Gastroesophageal sphincter (tissue), 4 donors: ENCODE results near the gene CIT. TPM values are rescaled to one million over a fixed set of nuclear protein-coding genes. Genes with fewer than 3 reads are reported as not detected.

Experiments used
- ATAC-seq: fragments of 150-250 bp; one replicate; pipeline ENCODE4 v1.9.1; 2016; ENCODE audit warnings: mild to moderate bottlenecking, moderate library complexity
- H3K27ac ChIP-seq, 4 donors: fragments of 200-600 bp; sonication (generic) in 3 of 4; 1 replicate in 3 of 4; 2 replicates in 1 of 4; pipeline ENCODE4 v1.5.1; 2016 to 2019
- H3K27me3 ChIP-seq: fragments of 200-600 bp; sonication (generic); one replicate; pipeline ENCODE4 v1.5.1; 2019
- H3K36me3 ChIP-seq, 2 donors: fragments of 200-600 bp; sonication (generic); one replicate each; pipeline ENCODE4 v1.5.1; 2019; ENCODE audit warnings: control low read depth in 1 of 2
- H3K4me1 ChIP-seq, 3 donors: fragments of 200-600 bp; sonication (generic); 1 replicate in 2 of 3; 2 replicates in 1 of 3; pipeline ENCODE4 v1.5.1; 2016 to 2019; ENCODE audit warnings: control low read depth in 2 of 3
- H3K4me3 ChIP-seq, 2 donors: fragments of 200-600 bp; sonication (generic); one replicate each; pipeline ENCODE4 v1.5.1; 2019; ENCODE audit warnings: mild to moderate bottlenecking in 1 of 2, moderate library complexity in 1 of 2
- H3K9me3 ChIP-seq, 3 donors: fragments of 200-600 bp; sonication (generic); one replicate each; pipeline ENCODE4 v1.5.1; 2017 to 2019; ENCODE audit warnings: control low read depth in 2 of 3
- CTCF ChIP-seq, 4 experiments: fragments of 200-600 bp in 2 of 4; fragments of 450-650 bp in 2 of 4; sonication (generic) in 1 of 4; IDR thresholded peaks; one replicate each; pipeline ENCODE4 v1.5.1; 2017 to 2019; ENCODE audit warnings: antibody characterized with exemption in 4 of 4, mild to moderate bottlenecking in 2 of 4, moderate library complexity in 2 of 4
- EP300 ChIP-seq: sonication (generic); formaldehyde crosslinking; IDR thresholded peaks from one replicate; pipeline ENCODE4 v1.6.1; 2017; ENCODE audit warnings: antibody characterized with exemption, mild to moderate bottlenecking
- POLR2A ChIP-seq, 2 donors: fragments of 450-650 bp; IDR thresholded peaks; one replicate each; pipeline ENCODE4 v1.6.1; 2017; ENCODE audit warnings: antibody characterized with exemption in 2 of 2, mild to moderate bottlenecking in 2 of 2, moderate library complexity in 1 of 2
- POLR2AphosphoS5 ChIP-seq: sonication (generic); formaldehyde crosslinking; IDR thresholded peaks from one replicate; pipeline ENCODE4 v1.6.1; 2017; ENCODE audit warnings: antibody characterized with exemption
- WGBS, 2 donors: methylation state at CpG; one replicate each; pipeline ENCODE4 v1.1.5; 2018; ENCODE audit warnings: low coverage in 1 of 2; 5-methylcytosine and 5-hydroxymethylcytosine counted together
- total RNA-seq, 4 donors: library from RNA; depleted of rRNA; stranded (reverse); fragments of >200 nt; gene quantifications; one replicate each; pipeline ENCODE4 v1.1.0, GENCODE V29; 2016

The CIT gene
- total RNA-seq, 4 donors from 2014 or later: 3.8 to 9.7 (median 6.6) TPM

GRCh38 chr12:119695034-119695433 lies 182.1 kb downstream of the CIT start:
- no peak for ATAC-seq
- Histone ChIP-seq H3K27me3 (no peaks in the 10 kb centered on the region), H3K9me3 (no peaks in the 10 kb centered on the region), H3K4me3 (no peak overlapping the region), H3K36me3 (no peaks in the 10 kb centered on the region), H3K27ac (no peak overlapping the region), H3K4me1 (peaks cover 0 to 16% (median 0%) of the 10 kb centered on the region in 3 donors)
- TF ChIP-seq CTCF (IDR thresholded peaks at IDR 0.05) (peak in 1 of 4 experiments; percentile 44), POLR2AphosphoS5 (no peak)
- WGBS, 2 donors: 25 to 85% methylated on average over 1 to 4 of the region's 4 CpGs

DNA sequence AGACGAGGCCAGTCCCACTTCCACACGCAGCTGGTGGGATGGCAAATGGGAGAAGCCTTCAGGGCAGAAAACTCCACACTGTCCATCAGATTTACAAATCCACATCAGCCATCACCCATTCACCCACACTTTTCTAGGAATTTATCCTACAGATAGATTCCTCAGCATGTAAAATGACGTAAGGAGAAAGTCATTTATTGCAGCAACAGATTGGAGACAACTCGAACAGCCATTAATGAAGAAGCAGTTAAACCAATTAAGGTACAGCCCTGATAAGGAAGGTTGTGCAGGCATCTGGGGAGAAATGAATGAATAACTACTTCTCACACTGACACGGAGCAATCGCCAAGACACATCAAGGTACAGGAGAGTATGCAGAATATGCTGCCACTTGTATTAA lies 183.0 kb downstream of the CIT start:
- Histone ChIP-seq H3K27me3 (no peaks in the 10 kb centered on the region), H3K36me3 (no peaks in the 10 kb centered on the region), H3K4me3 (no peak overlapping the region), H3K4me1 (peaks cover 0 to 16% (median 0%) of the 10 kb centered on the region in 3 donors), H3K27ac (no peak overlapping the region), H3K9me3 (no peaks in the 10 kb centered on the region)
- TF ChIP-seq CTCF (IDR thresholded peaks at IDR 0.05) (no peak), EP300 (no peak), POLR2AphosphoS5 (no peak), POLR2A (IDR thresholded peaks at IDR 0.05) (no peak)
- ATAC-seq: no peak
- WGBS, 2 donors: 91 to 95% methylated on average over 4 of the region's 6 CpGs

- Histone ChIP-seq H3K9me3 (no peaks in the 10 kb centered on the region), H3K27me3 (no peaks in the 10 kb centered on the region), H3K4me3 (no peak overlapping the region), H3K36me3 (peaks cover 0 to under 1% of the 10 kb centered on the region in 2 donors), H3K4me1 (peaks cover 0 to 16% (median 0%) of the 10 kb centered on the region in 3 donors), H3K27ac (peak overlapping the region in 1 of 4 donors; percentile 7)
- TF ChIP-seq POLR2A (IDR thresholded peaks at IDR 0.05): no peak
- ATAC-seq: no peak
- 29% methylated on average over 1 of the region's 1 CpG; no CpG with 5 or more reads in 1 of the 2 donors for WGBS, 2 donors
Measured at GRCh38 chr12:119693511-119693910, 183.6 kb downstream of the CIT start.

GRCh38 chr12:119692997-119693396 lies 184.1 kb downstream of the CIT start:
- H3K27me3 ChIP-seq: no peaks in the 10 kb centered on the region
- no peak for TF ChIP-seq POLR2A (IDR thresholded peaks at IDR 0.05)
- no peak for TF ChIP-seq CTCF (IDR thresholded peaks at IDR 0.05)
- TF ChIP-seq POLR2AphosphoS5: peak; percentile 87
- no peak for TF ChIP-seq EP300
- peaks cover 0 to 16% (median 0%) of the 10 kb centered on the region in 3 donors for H3K4me1 ChIP-seq
- H3K36me3 ChIP-seq: peaks cover 0 to 3% of the 10 kb centered on the region in 2 donors
- peak overlapping the region in 1 of 4 donors; percentile 7 for H3K27ac ChIP-seq
- ATAC-seq: peak; percentile 75
- 6 to 33% methylated on average over 6 of the region's 6 CpGs for WGBS, 2 donors
- no peak overlapping the region for H3K4me3 ChIP-seq
- H3K9me3 ChIP-seq: no peaks in the 10 kb centered on the region

DNA sequence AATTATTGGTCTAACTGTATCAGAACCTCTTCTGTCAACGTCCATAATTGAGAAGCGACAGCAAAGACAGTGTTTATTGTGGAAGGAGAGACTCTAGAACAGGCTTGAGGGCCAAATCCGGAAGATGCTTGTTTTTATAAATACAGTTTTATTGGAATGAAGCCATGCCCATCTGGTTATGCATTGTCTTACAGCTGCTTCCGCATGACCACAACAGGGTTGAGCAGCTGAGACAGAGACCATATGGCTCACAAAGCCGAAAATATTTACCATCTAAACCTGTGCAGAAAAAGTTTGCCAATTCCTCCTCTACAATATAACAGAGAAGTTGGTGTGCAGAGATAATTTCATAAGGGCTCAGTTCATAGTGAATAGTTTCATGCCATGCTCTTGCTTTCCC lies 184.7 kb downstream of the CIT start:
- H3K27ac ChIP-seq: no peak overlapping the region
- no peaks in the 10 kb centered on the region for H3K27me3 ChIP-seq
- WGBS, 2 donors: 48 to 49% methylated on average over 4 to 5 of the region's 5 CpGs
- no peak for ATAC-seq
- peaks cover 0 to 17% (median 0%) of the 10 kb centered on the region in 3 donors for H3K4me1 ChIP-seq
- TF ChIP-seq EP300 (no peak), CTCF (IDR thresholded peaks at IDR 0.05) (no peak), POLR2A (IDR thresholded peaks at IDR 0.05) (no peak), POLR2AphosphoS5 (no peak)
- peaks cover 0 to 3% of the 10 kb centered on the region in 2 donors for H3K36me3 ChIP-seq
- H3K9me3 ChIP-seq: no peaks in the 10 kb centered on the region
- no peak overlapping the region for H3K4me3 ChIP-seq
